GM18867 (cell line): ENCODE results near the gene SLC2A10.
"Not testable (repeated sequence)": the region's sequence is repeated elsewhere in the genome, so short reads cannot be mapped to it uniquely, and the experiment has no call there.

Experiments used
- ATAC-seq: cut with Tn5 transposase; IDR thresholded peaks from one replicate; pipeline ENCODE4 v1.9.1; 2021; ENCODE audit warnings: mild to moderate bottlenecking, moderate library complexity; ENCODE audit not compliant: unreplicated experiment

SLC2A10 gene

GRCh38 chr20:46709459-46710152 is at the start of gene SLC2A10:
SLC2A10 (plus strand) TSS chr20:46709649; CDS start chr20:46709737, 88 bp downstream.
- no peak for ATAC-seq

- no peak for ATAC-seq
These were observed 49.0 kb upstream of the SLC2A10 start for GRCh38 chr20:46660487-46660886.

GRCh38 chr20:46661659-46662058 is 47.8 kb upstream of the SLC2A10 start:
- ATAC-seq = no peak

- no peak for ATAC-seq
These were observed 45.9 kb upstream of the SLC2A10 start for GRCh38 chr20:46663531-46663930.

- ATAC-seq = no peak
These were observed 43.8 kb upstream of the SLC2A10 start for GRCh38 chr20:46665602-46666001.

GRCh38 chr20:46666306-46666705 is 43.1 kb upstream of the SLC2A10 start:
- ATAC-seq = no peak

GRCh38 chr20:46666818-46667515 is 42.5 kb upstream of the SLC2A10 start:
- no peak for ATAC-seq

GRCh38 chr20:46670228-46670584 is 39.2 kb upstream of the SLC2A10 start:
- ATAC-seq = no peak

GRCh38 chr20:46670585-46671584 is 38.6 kb upstream of the SLC2A10 start:
- no peak for ATAC-seq

- no peak for ATAC-seq
These were observed 37.4 kb upstream of the SLC2A10 start for GRCh38 chr20:46671866-46672542.

- ATAC-seq = no peak
These were observed 36.8 kb upstream of the SLC2A10 start for GRCh38 chr20:46672543-46673148.

GRCh38 chr20:46673394-46674252 is 35.8 kb upstream of the SLC2A10 start:
- no peak for ATAC-seq

GRCh38 chr20:46674253-46675083 is 35.0 kb upstream of the SLC2A10 start:
- ATAC-seq = no peak

GRCh38 chr20:46676649-46677316 is 32.7 kb upstream of the SLC2A10 start:
- not testable (repeated sequence) for ATAC-seq

- ATAC-seq = no peak
These were observed 31.8 kb upstream of the SLC2A10 start for GRCh38 chr20:46677608-46678007.

GRCh38 chr20:46678516-46678915 is 30.9 kb upstream of the SLC2A10 start:
- no peak for ATAC-seq

GRCh38 chr20:46680684-46681031 is 28.8 kb upstream of the SLC2A10 start:
- no peak for ATAC-seq
